ENCODE data around the gene MUC3A. TPM values are rescaled to one million over a fixed set of nuclear protein-coding genes. Genes with fewer than 3 reads are reported as not detected.
"Not testable (repeated sequence)": the region's sequence is repeated elsewhere in the genome, so short reads cannot be mapped to it uniquely, and the experiment has no call there.

The MUC3A gene
- polyA plus RNA-seq, 4 donors, result 49.6 to 242 (median 104) TPM

GRCh38 chr7:100911484-100911883 lies 37.9 kb upstream of the MUC3A start:
- FAIRE-seq, result no peak
- Histone ChIP-seq H3K27me3 (ENCODE audit: control insufficient read depth in 3 of 3, insufficient read depth in 3 of 3, low read length in 3 of 3) (no peaks in the 10 kb centered on the region), H3K27ac (ENCODE audit: low read depth in 1 of 3, low read length in 2 of 3) (peak overlapping the region; percentile 75 to 98 (median 90)), H3K4me3 (ENCODE audit: low read depth in 1 of 3, low read length in 3 of 3) (no peak overlapping the region), H3K9me3 (ENCODE audit: control insufficient read depth in 2 of 2, insufficient read depth in 1 of 2, low read depth in 1 of 2, low read length in 1 of 2) (peaks cover 0 to 4% of the 10 kb centered on the region in 2 donors), H3K4me1 (ENCODE audit: control insufficient read depth in 3 of 3, insufficient read depth in 2 of 3, low read depth in 1 of 3, low read length in 2 of 3) (peaks cover 0 to 32% (median 4%) of the 10 kb centered on the region in 3 donors), H3K36me3 (ENCODE audit: control insufficient read depth in 3 of 3, insufficient read depth in 2 of 3, low read depth in 1 of 3, low read length in 3 of 3) (no peaks in the 10 kb centered on the region)
- WGBS, 3 donors, result 39 to 78% (median 56%) methylated on average over 3 of the region's 3 CpGs
- peak in 1 of 2 donors; percentile 55 for DNase-seq

- Histone ChIP-seq H3K9me3 (ENCODE audit: control insufficient read depth in 2 of 2, insufficient read depth in 1 of 2, low read depth in 1 of 2, low read length in 1 of 2) (no peaks in the 10 kb centered on the region), H3K36me3 (ENCODE audit: control insufficient read depth in 3 of 3, insufficient read depth in 2 of 3, low read depth in 1 of 3, low read length in 3 of 3) (peaks cover 0 to 2% (median 0%) of the 10 kb centered on the region in 3 donors), H3K27me3 (ENCODE audit: control insufficient read depth in 3 of 3, insufficient read depth in 3 of 3, low read length in 3 of 3) (no peaks in the 10 kb centered on the region), H3K27ac (ENCODE audit: low read depth in 1 of 3, low read length in 2 of 3) (peak overlapping the region in 2 of 3 donors; percentile 76 to 79), H3K4me1 (ENCODE audit: control insufficient read depth in 3 of 3, insufficient read depth in 2 of 3, low read depth in 1 of 3, low read length in 2 of 3) (peaks cover 0 to 32% (median 4%) of the 10 kb centered on the region in 3 donors), H3K4me3 (ENCODE audit: low read depth in 1 of 3, low read length in 3 of 3) (no peak overlapping the region)
- no peak for FAIRE-seq
- DNase-seq, result peak; percentile 62 to 99
- 46 to 73% (median 59%) methylated on average over 15 of the region's 15 CpGs for WGBS, 3 donors
These were observed 35.0 kb upstream of the MUC3A start for GRCh38 chr7:100914208-100914878.

GRCh38 chr7:100914879-100915447 lies 34.4 kb upstream of the MUC3A start:
- Histone ChIP-seq H3K36me3 (ENCODE audit: control insufficient read depth in 3 of 3, insufficient read depth in 2 of 3, low read depth in 1 of 3, low read length in 3 of 3) (peaks cover 0 to 2% (median 0%) of the 10 kb centered on the region in 3 donors), H3K4me1 (ENCODE audit: control insufficient read depth in 3 of 3, insufficient read depth in 2 of 3, low read depth in 1 of 3, low read length in 2 of 3) (peaks cover 0 to 31% (median 4%) of the 10 kb centered on the region in 3 donors), H3K9me3 (ENCODE audit: control insufficient read depth in 2 of 2, insufficient read depth in 1 of 2, low read depth in 1 of 2, low read length in 1 of 2) (no peaks in the 10 kb centered on the region), H3K4me3 (ENCODE audit: low read depth in 1 of 3, low read length in 3 of 3) (no peak overlapping the region), H3K27ac (ENCODE audit: low read depth in 1 of 3, low read length in 2 of 3) (peak overlapping the region in 2 of 3 donors; percentile 38 to 39), H3K27me3 (ENCODE audit: control insufficient read depth in 3 of 3, insufficient read depth in 3 of 3, low read length in 3 of 3) (no peaks in the 10 kb centered on the region)
- 77 to 85% (median 78%) methylated on average over 8 of the region's 8 CpGs for WGBS, 3 donors
- no peak for FAIRE-seq
- DNase-seq, result peak in 1 of 2 donors; percentile 43

- 80 to 93% (median 84%) methylated on average over 5 of the region's 5 CpGs for WGBS, 3 donors
- not testable (repeated sequence) for H3K4me1 ChIP-seq (ENCODE audit: control insufficient read depth in 3 of 3, insufficient read depth in 2 of 3, low read depth in 1 of 3, low read length in 2 of 3); H3K27ac ChIP-seq (ENCODE audit: low read depth in 1 of 3, low read length in 2 of 3); DNase-seq; FAIRE-seq; H3K4me3 ChIP-seq (ENCODE audit: low read depth in 1 of 3, low read length in 3 of 3); H3K9me3 ChIP-seq (ENCODE audit: control insufficient read depth in 2 of 2, insufficient read depth in 1 of 2, low read depth in 1 of 2, low read length in 1 of 2); H3K27me3 ChIP-seq (ENCODE audit: control insufficient read depth in 3 of 3, insufficient read depth in 3 of 3, low read length in 3 of 3); H3K36me3 ChIP-seq (ENCODE audit: control insufficient read depth in 3 of 3, insufficient read depth in 2 of 3, low read depth in 1 of 3, low read length in 3 of 3)
These were observed 30.0 kb upstream of the MUC3A start for GRCh38 chr7:100919335-100919734.

GRCh38 chr7:100919779-100920437 lies 29.4 kb upstream of the MUC3A start:
- not testable (repeated sequence) for DNase-seq

GRCh38 chr7:100921039-100921438 lies 28.3 kb upstream of the MUC3A start:
- H3K27ac ChIP-seq (ENCODE audit: low read depth in 1 of 3, low read length in 2 of 3), result no peak overlapping the region
- FAIRE-seq (no peak), DNase-seq (no peak)
- H3K4me1 ChIP-seq (ENCODE audit: control insufficient read depth in 3 of 3, insufficient read depth in 2 of 3, low read depth in 1 of 3, low read length in 2 of 3), result peaks cover 0 to 2% (median 0%) of the 10 kb centered on the region in 3 donors
- no peaks in the 10 kb centered on the region for H3K27me3 ChIP-seq (ENCODE audit: control insufficient read depth in 3 of 3, insufficient read depth in 3 of 3, low read length in 3 of 3)
- H3K9me3 ChIP-seq (ENCODE audit: control insufficient read depth in 2 of 2, insufficient read depth in 1 of 2, low read depth in 1 of 2, low read length in 1 of 2), result peaks cover 0 to 8% of the 10 kb centered on the region in 2 donors
- peaks cover 0 to 2% (median 0%) of the 10 kb centered on the region in 3 donors for H3K36me3 ChIP-seq (ENCODE audit: control insufficient read depth in 3 of 3, insufficient read depth in 2 of 3, low read depth in 1 of 3, low read length in 3 of 3)
- H3K4me3 ChIP-seq (ENCODE audit: low read depth in 1 of 3, low read length in 3 of 3), result no peak overlapping the region

More at GRCh38 chr7:100919779-100920437, 29.4 kb upstream of the MUC3A start:
- not testable (repeated sequence) for H3K9me3 ChIP-seq (ENCODE audit: control insufficient read depth in 2 of 2, insufficient read depth in 1 of 2, low read depth in 1 of 2, low read length in 1 of 2); H3K4me3 ChIP-seq (ENCODE audit: low read depth in 1 of 3, low read length in 3 of 3); H3K27me3 ChIP-seq (ENCODE audit: control insufficient read depth in 3 of 3, insufficient read depth in 3 of 3, low read length in 3 of 3); FAIRE-seq; H3K4me1 ChIP-seq (ENCODE audit: control insufficient read depth in 3 of 3, insufficient read depth in 2 of 3, low read depth in 1 of 3, low read length in 2 of 3); H3K36me3 ChIP-seq (ENCODE audit: control insufficient read depth in 3 of 3, insufficient read depth in 2 of 3, low read depth in 1 of 3, low read length in 3 of 3); H3K27ac ChIP-seq (ENCODE audit: low read depth in 1 of 3, low read length in 2 of 3)
- WGBS, 3 donors, result 72 to 90% (median 75%) methylated on average over 9 of the region's 9 CpGs

- H3K4me3 ChIP-seq (ENCODE audit: low read depth in 1 of 3, low read length in 3 of 3); H3K27me3 ChIP-seq (ENCODE audit: control insufficient read depth in 3 of 3, insufficient read depth in 3 of 3, low read length in 3 of 3); H3K9me3 ChIP-seq (ENCODE audit: control insufficient read depth in 2 of 2, insufficient read depth in 1 of 2, low read depth in 1 of 2, low read length in 1 of 2); FAIRE-seq; H3K4me1 ChIP-seq (ENCODE audit: control insufficient read depth in 3 of 3, insufficient read depth in 2 of 3, low read depth in 1 of 3, low read length in 2 of 3); H3K36me3 ChIP-seq (ENCODE audit: control insufficient read depth in 3 of 3, insufficient read depth in 2 of 3, low read depth in 1 of 3, low read length in 3 of 3); DNase-seq; H3K27ac ChIP-seq (ENCODE audit: low read depth in 1 of 3, low read length in 2 of 3): not testable (repeated sequence)
- WGBS, 3 donors, result 26 to 47% (median 32%) methylated on average over 4 of the region's 4 CpGs
These were observed 25.7 kb upstream of the MUC3A start for GRCh38 chr7:100923616-100924015.

GRCh38 chr7:100929808-100930174 lies 19.5 kb upstream of the MUC3A start:
- peaks cover 0 to 11% of the 10 kb centered on the region in 2 donors for H3K9me3 ChIP-seq (ENCODE audit: control insufficient read depth in 2 of 2, insufficient read depth in 1 of 2, low read depth in 1 of 2, low read length in 1 of 2)
- 77 to 93% (median 92%) methylated on average over 1 of the region's 1 CpG for whole genome bisulfite sequencing, 3 donors
- H3K36me3 ChIP-seq (ENCODE audit: control insufficient read depth in 3 of 3, insufficient read depth in 2 of 3, low read depth in 1 of 3, low read length in 3 of 3), result no peaks in the 10 kb centered on the region
- DNase-seq (no peak), FAIRE-seq (no peak)
- no peak overlapping the region for H3K27ac ChIP-seq (ENCODE audit: low read depth in 1 of 3, low read length in 2 of 3)
- no peaks in the 10 kb centered on the region for H3K4me1 ChIP-seq (ENCODE audit: control insufficient read depth in 3 of 3, insufficient read depth in 2 of 3, low read depth in 1 of 3, low read length in 2 of 3)
- H3K4me3 ChIP-seq (ENCODE audit: low read depth in 1 of 3, low read length in 3 of 3), result no peak overlapping the region
- no peaks in the 10 kb centered on the region for H3K27me3 ChIP-seq (ENCODE audit: control insufficient read depth in 3 of 3, insufficient read depth in 3 of 3, low read length in 3 of 3)
